Measurements from ENCODE around the gene RNF19B.

DNA sequence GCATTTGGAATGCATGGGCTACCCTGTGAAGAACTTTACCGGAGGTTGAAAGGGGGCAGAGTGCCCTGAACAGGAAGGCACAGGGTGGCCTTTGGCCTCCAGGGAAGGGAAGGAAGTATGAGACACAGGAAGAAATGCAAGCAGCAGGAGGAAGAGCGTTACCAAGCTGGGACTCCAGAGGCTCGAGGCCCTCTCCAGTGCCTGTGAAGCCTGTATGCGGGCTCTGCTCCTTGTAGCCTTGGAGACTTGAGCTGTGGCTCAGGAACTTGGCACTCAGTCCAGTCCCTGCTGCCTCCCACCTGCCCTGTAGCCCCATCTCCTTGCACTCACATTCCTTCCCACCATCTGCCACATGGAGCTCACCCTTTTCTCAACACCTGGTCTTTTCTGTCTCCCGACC is 33.5 kb upstream of the RNF19B start:
- TF ChIP-seq BRCA1 (IDR thresholded peaks at IDR 0.05; ENCODE audit: low read depth, low read length) (no peak), EP300 (IDR thresholded peaks at IDR 0.05; ENCODE audit: borderline replicate concordance in 1 of 2, low read depth in 2 of 2, low read length in 2 of 2) (no peak), POLR2A (IDR thresholded peaks at IDR 0.05; ENCODE audit: control extremely low read depth in 1 of 2, low read depth in 2 of 2, low read length in 2 of 2) (no peak)
- TF ChIP-seq, protein P1, sequence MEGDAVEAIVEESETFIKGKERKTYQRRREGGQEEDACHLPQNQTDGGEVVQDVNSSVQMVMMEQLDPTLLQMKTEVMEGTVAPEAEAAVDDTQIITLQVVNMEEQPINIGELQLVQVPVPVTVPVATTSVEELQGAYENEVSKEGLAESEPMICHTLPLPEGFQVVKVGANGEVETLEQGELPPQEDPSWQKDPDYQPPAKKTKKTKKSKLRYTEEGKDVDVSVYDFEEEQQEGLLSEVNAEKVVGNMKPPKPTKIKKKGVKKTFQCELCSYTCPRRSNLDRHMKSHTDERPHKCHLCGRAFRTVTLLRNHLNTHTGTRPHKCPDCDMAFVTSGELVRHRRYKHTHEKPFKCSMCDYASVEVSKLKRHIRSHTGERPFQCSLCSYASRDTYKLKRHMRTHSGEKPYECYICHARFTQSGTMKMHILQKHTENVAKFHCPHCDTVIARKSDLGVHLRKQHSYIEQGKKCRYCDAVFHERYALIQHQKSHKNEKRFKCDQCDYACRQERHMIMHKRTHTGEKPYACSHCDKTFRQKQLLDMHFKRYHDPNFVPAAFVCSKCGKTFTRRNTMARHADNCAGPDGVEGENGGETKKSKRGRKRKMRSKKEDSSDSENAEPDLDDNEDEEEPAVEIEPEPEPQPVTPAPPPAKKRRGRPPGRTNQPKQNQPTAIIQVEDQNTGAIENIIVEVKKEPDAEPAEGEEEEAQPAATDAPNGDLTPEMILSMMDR (IDR thresholded peaks at IDR 0.05; ENCODE audit: control extremely low read depth in 1 of 3, insufficient read depth in 1 of 3, low read depth in 1 of 3, low read length in 3 of 3) = no peak
